Neural cell (in vitro differentiated cells): ENCODE results near the gene ETV6. TPM values are rescaled to one million over a fixed set of nuclear protein-coding genes. Genes with fewer than 3 reads are reported as not detected.

Experiments used
- H2AFZ ChIP-seq: fragments of 200-600, 300-800 bp; sonication (generic), shearing (Covaris generic); 2 replicates; pipeline ENCODE4 v1.6.0; 2014; ENCODE audit warnings: low read depth, mild to moderate bottlenecking, antibody characterized with exemption, low read length, moderate library complexity
- H3F3A ChIP-seq: fragments of 200-600 bp; shearing (Covaris generic); 2 replicates; pipeline ENCODE4 v1.6.1; 2016; ENCODE audit warnings: mild to moderate bottlenecking, moderate library complexity, mixed read lengths, antibody characterized with exemption, low read length; ENCODE audit not compliant: insufficient read depth, poor library complexity, severe bottlenecking
- H3K27ac ChIP-seq: fragments of 200-600, 300-800 bp; sonication (generic), shearing (Covaris generic); 2 replicates; pipeline ENCODE4 v1.5.1; 2014; ENCODE audit warnings: mild to moderate bottlenecking, low read length, moderate library complexity
- H3K27me3 ChIP-seq: fragments of 300-800, 200-600 bp; sonication (generic), shearing (Covaris generic); 2 replicates; pipeline ENCODE4 v1.6.0; 2014; ENCODE audit warnings: mild to moderate bottlenecking, low read depth, low read length, moderate library complexity; ENCODE audit not compliant: insufficient read depth
- H3K36me3 ChIP-seq: fragments of 300-800, 200-600 bp; sonication (generic), shearing (Covaris generic); 2 replicates; pipeline ENCODE4 v1.5.1; 2014; ENCODE audit warnings: mild to moderate bottlenecking, antibody characterized with exemption, low read length, moderate library complexity; ENCODE audit not compliant: insufficient read depth
- H3K4me2 ChIP-seq: fragments of 300-800, 200-600 bp; sonication (generic), shearing (Covaris generic); 2 replicates; pipeline ENCODE4 v1.6.0; 2014; ENCODE audit warnings: mild to moderate bottlenecking, low read length
- H3K4me3 ChIP-seq: fragments of 300-800, 200-600 bp; sonication (generic), shearing (Covaris generic); 2 replicates; pipeline ENCODE4 v1.5.1; 2014; ENCODE audit warnings: mild to moderate bottlenecking, low read length, moderate library complexity
- H3K79me2 ChIP-seq: fragments of 200-600 bp; shearing (Covaris generic); replicated peaks from 2 replicates; pipeline ENCODE4 v1.6.0; 2014; ENCODE audit warnings: mild to moderate bottlenecking, low read length, moderate library complexity; ENCODE audit not compliant: insufficient read depth
- H3K9ac ChIP-seq: fragments of 300-800, 200-600 bp; sonication (generic), shearing (Covaris generic); 2 replicates; pipeline ENCODE4 v1.6.1; 2016; ENCODE audit warnings: mild to moderate bottlenecking, low read length, mixed read lengths
- H3K9me2 ChIP-seq: fragments of 200-600 bp; shearing (Covaris generic); 2 replicates; pipeline ENCODE4 v1.6.1; 2016; ENCODE audit warnings: mild to moderate bottlenecking, low read length, mixed read lengths; ENCODE audit not compliant: insufficient read depth
- H3K9me3 ChIP-seq: fragments of 200-600, 300-800 bp; sonication (generic), shearing (Covaris generic); 2 replicates; pipeline ENCODE4 v1.6.1; 2016; ENCODE audit warnings: mild to moderate bottlenecking, mixed run types, low read length, moderate library complexity, mixed read lengths
- H4K20me1 ChIP-seq: fragments of 200-600 bp; shearing (Covaris generic); 2 replicates; pipeline ENCODE4 v1.6.1; 2016; ENCODE audit warnings: mild to moderate bottlenecking, mixed run types; ENCODE audit not compliant: insufficient read depth
- EP300 ChIP-seq: fragments of 450-650 bp; conservative IDR thresholded peaks from 2 replicates; pipeline ENCODE4 v1.6.1; 2014; ENCODE audit warnings: antibody characterized with exemption, mild to moderate bottlenecking, moderate library complexity; ENCODE audit not compliant: poor library complexity, severe bottlenecking
- EZH2 ChIP-seq: fragments of 200-600, 300-800 bp; shearing (Covaris generic), sonication (generic); IDR thresholded peaks from 2 replicates; pipeline ENCODE4 v1.6.1; 2014; ENCODE audit warnings: antibody characterized with exemption, low read length, borderline replicate concordance, mild to moderate bottlenecking; ENCODE audit not compliant: insufficient read depth, poor library complexity, severe bottlenecking
- MXI1 ChIP-seq: fragments of 450-650 bp; conservative IDR thresholded peaks from 2 replicates; pipeline ENCODE4 v1.6.1; 2014; ENCODE audit warnings: antibody characterized with exemption, mild to moderate bottlenecking; ENCODE audit not compliant: poor library complexity, severe bottlenecking
- POLR2AphosphoS5 ChIP-seq: IDR thresholded peaks from 2 replicates; pipeline ENCODE4 v1.6.1; 2012
- RAD21 ChIP-seq: fragments of 450-650 bp; conservative IDR thresholded peaks from 2 replicates; pipeline ENCODE4 v1.6.1; 2014; ENCODE audit warnings: antibody characterized with exemption, mild to moderate bottlenecking, moderate library complexity
- REST ChIP-seq: IDR thresholded peaks from 2 replicates; pipeline ENCODE4 v1.6.1; 2012; ENCODE audit warnings: borderline replicate concordance
- SMC3 ChIP-seq: fragments of 450-650 bp; conservative IDR thresholded peaks from 2 replicates; pipeline ENCODE4 v1.6.1; 2014; ENCODE audit warnings: antibody characterized with exemption, mild to moderate bottlenecking, moderate library complexity; ENCODE audit not compliant: poor library complexity
- TAF1 ChIP-seq: IDR thresholded peaks from 2 replicates; pipeline ENCODE4 v1.6.1; 2012; ENCODE audit warnings: low read depth
- polyA plus RNA-seq: library from polyadenylated mRNA; depleted of rRNA; stranded (reverse); fragments of >200 nt; gene quantifications from 2 replicates; pipeline ENCODE4 v1.2.3, GENCODE V29; 2014
- TF ChIP-seq, protein P1 (sequence below): fragments of 450-650 bp; IDR thresholded peaks from 2 replicates; pipeline ENCODE4 v1.5.1; 2014; ENCODE audit warnings: antibody characterized with exemption, mild to moderate bottlenecking, moderate library complexity; ENCODE audit not compliant: poor library complexity, severe bottlenecking

The ETV6 gene
- polyA plus RNA-seq, 1 donor from 2014 or later = 1.6 TPM

DNA sequence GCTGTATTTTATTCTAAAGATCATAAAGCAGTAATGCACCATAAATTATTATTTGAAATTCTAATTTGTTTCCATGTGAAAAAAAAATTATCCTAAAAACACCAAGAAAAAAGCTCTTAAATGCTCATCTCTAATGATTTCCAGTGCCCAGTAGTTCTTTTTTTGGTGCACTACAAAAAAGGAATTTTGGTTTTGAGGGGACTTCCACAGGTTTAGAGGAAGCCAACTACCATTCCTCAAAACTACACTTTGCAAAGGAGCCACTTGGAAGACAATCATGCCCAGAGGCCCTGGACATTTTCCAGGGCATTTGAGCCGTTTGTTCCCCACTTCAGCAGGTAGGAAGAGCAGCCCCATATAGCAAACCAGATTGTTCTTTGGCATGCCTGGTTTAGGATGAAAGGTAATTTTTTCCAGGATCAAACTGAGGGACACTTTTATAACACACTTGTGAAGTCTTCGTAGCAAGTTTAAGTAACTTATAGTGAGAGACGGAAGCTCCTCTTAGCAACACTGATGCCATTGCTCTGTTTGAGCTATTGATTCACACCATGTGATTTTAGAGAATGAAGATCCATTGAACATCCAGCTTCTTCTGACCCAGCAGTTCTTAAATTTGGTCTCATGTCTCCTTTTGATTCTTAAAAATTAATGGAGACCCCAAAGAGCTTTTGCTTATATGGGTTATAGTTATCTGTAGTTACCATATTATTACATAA, 187.9 kb downstream of the ETV6 start:
- Histone ChIP-seq H3F3A (no peaks in the 10 kb centered on the region), H3K9me3 (no peaks in the 10 kb centered on the region), H3K4me3 (no peak overlapping the region), H3K4me2 (no peak overlapping the region), H3K9me2 (no peaks in the 10 kb centered on the region), H2AFZ (no peak overlapping the region), H3K27ac (no peak overlapping the region), H4K20me1 (no peaks in the 10 kb centered on the region), H3K36me3 (no peaks in the 10 kb centered on the region), H3K27me3 (no peaks in the 10 kb centered on the region), H3K9ac (no peak overlapping the region), H3K79me2 (no peaks in the 10 kb centered on the region)
- TF ChIP-seq REST (no peak), POLR2AphosphoS5 (no peak), EZH2 (no peak), SMC3 (no peak), TAF1 (no peak), EP300 (no peak), MXI1 (no peak), RAD21 (no peak)
- TF ChIP-seq, protein P1, sequence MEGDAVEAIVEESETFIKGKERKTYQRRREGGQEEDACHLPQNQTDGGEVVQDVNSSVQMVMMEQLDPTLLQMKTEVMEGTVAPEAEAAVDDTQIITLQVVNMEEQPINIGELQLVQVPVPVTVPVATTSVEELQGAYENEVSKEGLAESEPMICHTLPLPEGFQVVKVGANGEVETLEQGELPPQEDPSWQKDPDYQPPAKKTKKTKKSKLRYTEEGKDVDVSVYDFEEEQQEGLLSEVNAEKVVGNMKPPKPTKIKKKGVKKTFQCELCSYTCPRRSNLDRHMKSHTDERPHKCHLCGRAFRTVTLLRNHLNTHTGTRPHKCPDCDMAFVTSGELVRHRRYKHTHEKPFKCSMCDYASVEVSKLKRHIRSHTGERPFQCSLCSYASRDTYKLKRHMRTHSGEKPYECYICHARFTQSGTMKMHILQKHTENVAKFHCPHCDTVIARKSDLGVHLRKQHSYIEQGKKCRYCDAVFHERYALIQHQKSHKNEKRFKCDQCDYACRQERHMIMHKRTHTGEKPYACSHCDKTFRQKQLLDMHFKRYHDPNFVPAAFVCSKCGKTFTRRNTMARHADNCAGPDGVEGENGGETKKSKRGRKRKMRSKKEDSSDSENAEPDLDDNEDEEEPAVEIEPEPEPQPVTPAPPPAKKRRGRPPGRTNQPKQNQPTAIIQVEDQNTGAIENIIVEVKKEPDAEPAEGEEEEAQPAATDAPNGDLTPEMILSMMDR = no peak

- Histone ChIP-seq H3K27me3 (no peaks in the 10 kb centered on the region), H3K9me3 (no peaks in the 10 kb centered on the region), H3K27ac (no peak overlapping the region), H3F3A (no peaks in the 10 kb centered on the region), H2AFZ (no peak overlapping the region), H3K4me3 (no peak overlapping the region), H3K9ac (no peak overlapping the region), H4K20me1 (no peaks in the 10 kb centered on the region), H3K9me2 (no peaks in the 10 kb centered on the region), H3K79me2 (no peaks in the 10 kb centered on the region), H3K4me2 (no peak overlapping the region), H3K36me3 (no peaks in the 10 kb centered on the region)
- TF ChIP-seq RAD21 = no peak
- TF ChIP-seq, protein P1 = no peak
- no peak for TF ChIP-seq REST
- no peak for TF ChIP-seq SMC3
- no peak for TF ChIP-seq EZH2
- TF ChIP-seq TAF1 = no peak
- TF ChIP-seq POLR2AphosphoS5 = no peak
- no peak for TF ChIP-seq EP300
- TF ChIP-seq MXI1 = no peak
Observed at GRCh38 chr12:11838403-11838802, 188.9 kb downstream of the ETV6 start.
